Forelimb muscle (tissue), 1 donor: Measurements from ENCODE around the gene KCNK4. TPM values are rescaled to one million over a fixed set of nuclear protein-coding genes. Genes with fewer than 3 reads are reported as not detected.
"Not testable (repeated sequence)": the region's sequence is repeated elsewhere in the genome, so short reads cannot be mapped to it uniquely, and the experiment has no call there.

Experiments used
- DNase-seq: peaks from one replicate; pipeline ENCODE4 v3.0.0-alpha.2; 2013; ENCODE audit warnings: low read depth
- polyA plus RNA-seq: library from polyadenylated mRNA; unstranded; fragments of 120-200 nt; gene quantifications from one replicate; pipeline ENCODE4 v1.2.1, GENCODE V29; 2013; ENCODE audit not compliant: insufficient read length

Gene KCNK4
- not detected for polyA plus RNA-seq

DNA sequence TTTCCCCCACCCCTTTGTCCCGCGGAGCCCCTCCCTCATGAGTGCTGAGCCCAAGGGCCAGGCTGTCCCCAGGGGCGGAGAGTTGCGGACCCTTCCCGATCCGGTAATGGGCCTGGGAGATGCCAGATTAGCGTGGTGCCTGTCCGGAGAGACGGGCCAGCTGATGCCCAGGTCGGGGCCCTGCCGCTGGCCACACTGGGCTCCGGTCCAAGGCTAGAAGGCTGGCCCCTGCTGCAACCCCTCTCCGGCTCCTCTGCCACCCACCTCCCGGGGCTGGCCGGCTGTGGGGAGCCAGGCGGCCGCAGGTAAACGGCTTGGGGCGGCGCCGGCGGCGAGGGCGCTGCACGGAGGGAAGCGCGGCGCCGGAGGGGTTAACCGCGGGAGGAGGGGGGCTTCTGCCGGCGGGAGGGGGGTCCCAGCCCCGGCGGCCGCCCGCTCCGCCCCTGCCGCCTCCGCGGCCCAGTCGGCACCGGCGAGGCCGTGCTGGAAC, at the start of gene KCNK4:
Gene KCNK4, plus strand, starts transcription at position 41 of the 490 bp plus-strand sequence. CDS start 1,717 bp downstream, outside the sequence.
- DNase-seq = no peak

- no peak for DNase-seq
These were observed 49.4 kb upstream of the KCNK4 start for GRCh38 chr11:64241491-64242374.

DNA sequence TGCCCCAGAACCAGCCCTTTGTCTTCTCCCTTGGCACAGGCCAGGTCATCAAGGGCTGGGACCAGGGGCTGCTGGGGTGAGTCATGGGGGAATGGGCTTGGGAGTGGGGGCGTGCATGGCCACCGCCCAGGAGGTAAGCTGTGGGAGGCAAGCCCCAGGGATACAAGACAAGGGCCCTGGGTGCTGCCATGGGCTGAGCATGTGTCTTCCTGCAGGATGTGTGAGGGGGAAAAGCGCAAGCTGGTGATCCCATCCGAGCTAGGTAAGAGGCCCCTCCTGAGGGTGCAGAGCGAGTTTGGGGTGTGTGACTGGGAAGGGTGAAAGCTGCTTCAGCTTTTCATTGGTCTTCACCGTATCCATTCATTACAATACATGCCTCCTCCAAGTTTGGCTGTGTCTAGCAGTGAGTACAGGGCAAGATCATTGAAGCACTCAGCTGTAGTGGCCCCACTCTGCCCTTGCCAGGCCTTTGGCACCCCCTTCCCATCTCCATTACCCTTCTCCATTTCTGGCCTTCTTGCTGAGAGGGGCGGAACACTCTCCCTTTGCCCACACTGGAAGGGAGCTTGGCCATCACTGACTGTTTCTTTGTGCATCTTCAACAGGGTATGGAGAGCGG, 47.8 kb upstream of the KCNK4 start:
- no peak for DNase-seq

DNA sequence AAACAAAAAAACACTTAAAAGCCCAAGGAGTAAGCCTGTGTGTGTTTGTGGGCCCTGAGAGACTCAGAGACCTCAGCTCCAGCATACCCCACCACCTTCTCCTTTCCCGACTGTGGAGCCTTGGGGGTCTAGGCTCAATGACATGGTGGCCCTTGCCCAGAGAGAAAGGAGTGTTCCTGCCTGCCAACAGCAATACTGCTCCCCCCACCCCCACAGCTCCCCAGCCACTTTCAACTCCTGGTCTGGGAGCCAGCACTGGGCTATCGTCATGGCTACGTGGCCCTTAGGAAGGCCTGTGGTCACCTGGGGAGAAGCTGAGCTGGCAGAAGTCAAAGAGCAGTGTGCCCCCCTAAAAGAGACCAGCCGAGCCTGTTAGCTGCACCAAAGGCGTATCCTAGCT, 47.0 kb upstream of the KCNK4 start:
- DNase-seq = no peak

- no peak for DNase-seq
These were observed 46.1 kb upstream of the KCNK4 start for GRCh38 chr11:64244966-64245365.

- DNase-seq = no peak
These were observed 45.7 kb upstream of the KCNK4 start for GRCh38 chr11:64245401-64245796.

- DNase-seq = no peak
These were observed 45.1 kb upstream of the KCNK4 start for GRCh38 chr11:64245797-64246620.

DNA sequence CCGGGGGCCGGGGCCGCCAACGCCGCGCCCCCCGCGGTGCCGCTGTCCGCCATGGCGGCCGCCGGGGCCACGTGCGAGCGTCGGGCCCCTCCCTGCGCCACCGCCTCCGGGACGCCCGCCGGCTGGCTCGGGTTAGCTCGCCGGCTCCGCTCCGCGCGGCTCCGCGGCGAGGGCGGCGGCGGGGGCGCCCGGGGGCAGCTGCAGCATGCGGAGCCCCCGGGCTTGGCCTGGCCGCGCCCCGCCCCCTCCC, 44.6 kb upstream of the KCNK4 start:
- DNase-seq = not testable (repeated sequence)

DNA sequence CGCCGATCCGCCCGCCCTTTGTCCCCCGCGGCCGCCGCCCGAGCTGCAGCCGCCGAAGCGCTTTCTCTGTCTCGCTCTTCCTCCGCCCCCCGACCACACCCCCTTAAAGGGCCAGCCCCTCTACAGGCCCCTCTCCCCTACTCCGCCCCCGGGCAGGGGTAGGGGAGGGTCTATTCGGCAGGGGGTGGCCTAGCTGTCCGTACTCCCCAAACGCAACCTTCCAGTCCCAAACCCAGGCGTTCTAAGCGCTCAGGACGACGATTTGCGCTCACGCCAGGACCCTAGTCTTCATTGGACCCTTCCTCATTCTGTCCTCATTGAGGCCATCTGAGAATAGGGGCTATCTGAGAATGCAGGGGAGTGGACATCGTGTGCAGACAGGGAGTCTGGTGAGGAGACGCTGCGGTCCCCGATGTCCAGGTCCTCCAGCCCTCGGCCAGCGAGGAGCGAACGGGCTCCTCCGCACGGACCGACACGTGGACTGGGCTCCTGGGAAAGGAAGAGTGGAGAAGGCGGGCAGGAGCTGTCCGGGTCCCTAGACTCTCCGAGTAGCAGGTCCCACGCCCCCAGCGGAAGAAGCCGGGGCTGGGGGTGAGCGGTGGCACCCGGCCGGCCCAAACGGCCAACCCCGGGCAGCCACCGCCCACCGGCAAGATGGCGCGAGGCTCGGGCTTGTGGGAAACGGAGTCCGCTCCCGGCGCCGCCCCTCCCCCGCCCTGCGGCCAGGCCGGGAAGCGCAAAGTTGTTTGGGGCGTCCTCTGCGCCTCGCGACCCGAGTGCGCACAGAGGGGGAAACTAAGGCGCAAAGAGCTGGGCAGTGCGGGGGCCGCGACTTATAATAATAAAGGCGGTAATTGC, 44.0 kb upstream of the KCNK4 start, which contains the start of gene PPP1R14B:
Gene PPP1R14B, minus strand, starts transcription at position 73 of the 858 bp plus-strand sequence. CDS start 270 bp downstream, outside the sequence.
- no peak for DNase-seq

DNA sequence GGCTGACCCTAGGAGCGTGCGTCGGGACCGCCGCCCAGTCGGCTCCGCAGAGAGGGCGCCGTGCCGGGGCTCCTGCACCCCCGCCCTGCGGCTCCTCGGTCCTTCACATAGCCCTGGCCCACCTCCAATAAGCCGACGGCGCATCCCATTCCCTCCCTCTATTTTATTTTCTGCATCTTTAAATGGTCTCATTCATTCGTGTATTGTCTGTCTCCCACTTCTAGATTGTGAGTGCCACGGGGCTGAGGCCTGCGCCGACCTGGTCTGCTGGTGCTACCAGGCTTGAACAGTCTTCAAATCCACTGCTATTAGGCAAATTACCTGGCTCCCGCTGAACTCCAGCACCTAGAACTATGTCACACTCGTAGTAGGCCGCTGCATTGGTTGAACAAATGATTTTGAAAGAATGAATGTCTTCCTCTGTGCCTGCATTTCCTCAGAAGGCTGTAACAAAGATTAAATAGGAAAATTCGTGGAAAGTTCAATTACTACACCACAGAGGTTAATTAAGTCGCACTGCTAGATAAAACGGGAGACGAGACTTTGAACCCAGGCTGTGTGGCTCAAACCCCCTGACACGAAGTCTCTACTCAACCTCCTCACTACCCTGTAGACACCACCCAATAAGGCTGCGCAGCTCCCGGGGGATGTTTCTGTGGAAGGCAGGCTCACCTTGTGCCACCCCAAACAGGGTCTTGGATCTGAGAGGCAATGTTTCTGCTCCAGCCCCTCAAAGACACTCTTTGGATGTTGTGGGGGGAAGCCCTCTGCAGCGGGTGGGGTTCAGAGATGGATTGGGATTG, 43.2 kb upstream of the KCNK4 start:
- DNase-seq = no peak

- DNase-seq = no peak
These were observed 42.5 kb upstream of the KCNK4 start for GRCh38 chr11:64248578-64248977.

DNA sequence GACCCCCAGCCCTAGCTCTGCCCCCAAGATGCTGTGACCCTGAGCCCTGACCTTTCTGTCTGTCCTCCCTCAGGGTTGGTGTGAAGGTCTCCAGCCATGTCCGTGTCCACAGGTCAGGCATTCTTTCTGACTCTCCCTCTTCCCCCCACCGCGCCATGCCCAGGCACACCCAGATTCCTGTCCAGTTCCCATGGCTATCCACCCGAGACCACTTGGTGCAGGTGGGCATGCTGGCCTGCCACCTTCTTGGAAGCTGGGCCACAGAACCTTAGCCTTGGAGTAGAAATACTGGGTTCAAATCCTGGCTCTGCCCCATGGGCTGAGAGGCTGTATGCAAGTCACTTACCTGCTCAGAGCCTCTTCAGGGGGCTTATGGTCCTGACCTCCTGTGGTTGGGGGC, 42.1 kb upstream of the KCNK4 start:
- DNase-seq = no peak

DNA sequence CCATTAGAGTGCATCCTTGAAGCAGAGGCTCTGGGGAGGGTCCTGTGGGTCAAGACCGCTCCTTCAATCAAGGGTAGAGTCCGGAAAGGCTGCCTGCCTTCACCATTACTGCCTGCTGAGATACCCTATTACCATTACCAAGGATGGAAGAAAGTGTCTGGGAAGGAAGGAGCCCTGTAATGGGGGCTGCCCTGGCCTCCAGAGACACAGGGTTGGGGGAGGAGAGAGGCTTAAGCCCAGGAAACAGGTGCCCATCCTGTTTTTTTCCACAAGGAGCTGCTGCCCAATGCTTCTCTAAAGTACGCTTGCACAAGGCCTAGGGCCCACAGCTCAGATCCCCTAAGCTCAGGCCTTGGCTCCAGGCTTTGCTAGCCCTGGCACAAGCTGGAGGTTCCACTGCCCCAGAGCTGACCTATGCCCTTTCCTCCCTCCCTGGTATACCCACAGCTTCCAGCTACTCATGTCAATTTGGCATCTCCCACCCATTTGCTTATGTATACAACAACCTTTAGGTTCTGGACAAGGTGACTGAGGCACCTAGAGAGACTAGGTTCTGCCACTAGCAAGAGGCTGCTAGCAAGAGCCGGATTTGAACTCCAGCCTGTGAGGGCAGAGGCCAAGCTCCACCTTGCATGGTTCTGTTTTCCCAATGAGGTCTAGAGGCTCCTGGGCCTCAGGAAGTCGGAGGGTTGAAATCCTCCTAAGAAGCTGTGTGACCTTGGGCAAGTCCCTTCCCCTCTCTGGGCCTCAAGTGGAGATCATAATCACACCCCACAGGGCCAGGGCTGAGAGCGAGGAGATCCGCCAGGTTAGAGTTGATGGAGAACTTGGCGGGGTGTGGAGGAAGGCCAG, 41.3 kb upstream of the KCNK4 start:
- no peak for DNase-seq

DNA sequence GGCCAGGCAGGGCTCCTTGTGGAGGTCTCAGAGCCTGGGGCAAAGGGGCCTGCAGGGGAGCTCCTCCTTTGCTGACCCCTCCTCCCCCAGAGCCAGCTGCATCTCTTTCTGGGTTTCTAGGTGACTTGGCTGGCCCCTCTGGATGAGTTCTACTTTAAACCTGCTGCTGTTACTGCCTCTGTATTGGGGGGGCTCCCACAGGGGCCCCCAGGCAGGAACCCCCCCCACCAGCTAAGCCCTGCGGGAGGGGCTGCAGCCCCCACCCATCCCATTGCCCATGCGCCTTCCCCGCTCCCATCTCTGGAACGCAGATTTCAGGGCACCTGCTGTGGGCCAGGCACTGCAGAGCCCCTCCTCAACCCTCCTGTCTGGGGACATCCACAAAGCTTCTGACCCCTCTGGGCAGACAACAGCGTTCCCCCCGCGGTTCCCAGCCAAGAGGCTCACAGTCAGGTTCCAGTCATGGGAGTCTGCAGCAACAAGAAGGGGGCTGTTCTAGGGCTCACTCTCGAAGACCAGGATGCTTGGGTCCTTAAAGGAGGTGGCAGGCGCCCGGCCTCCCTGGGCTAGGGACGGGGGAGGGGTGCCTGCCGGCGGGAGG, 40.6 kb upstream of the KCNK4 start:
- no peak for DNase-seq

DNA sequence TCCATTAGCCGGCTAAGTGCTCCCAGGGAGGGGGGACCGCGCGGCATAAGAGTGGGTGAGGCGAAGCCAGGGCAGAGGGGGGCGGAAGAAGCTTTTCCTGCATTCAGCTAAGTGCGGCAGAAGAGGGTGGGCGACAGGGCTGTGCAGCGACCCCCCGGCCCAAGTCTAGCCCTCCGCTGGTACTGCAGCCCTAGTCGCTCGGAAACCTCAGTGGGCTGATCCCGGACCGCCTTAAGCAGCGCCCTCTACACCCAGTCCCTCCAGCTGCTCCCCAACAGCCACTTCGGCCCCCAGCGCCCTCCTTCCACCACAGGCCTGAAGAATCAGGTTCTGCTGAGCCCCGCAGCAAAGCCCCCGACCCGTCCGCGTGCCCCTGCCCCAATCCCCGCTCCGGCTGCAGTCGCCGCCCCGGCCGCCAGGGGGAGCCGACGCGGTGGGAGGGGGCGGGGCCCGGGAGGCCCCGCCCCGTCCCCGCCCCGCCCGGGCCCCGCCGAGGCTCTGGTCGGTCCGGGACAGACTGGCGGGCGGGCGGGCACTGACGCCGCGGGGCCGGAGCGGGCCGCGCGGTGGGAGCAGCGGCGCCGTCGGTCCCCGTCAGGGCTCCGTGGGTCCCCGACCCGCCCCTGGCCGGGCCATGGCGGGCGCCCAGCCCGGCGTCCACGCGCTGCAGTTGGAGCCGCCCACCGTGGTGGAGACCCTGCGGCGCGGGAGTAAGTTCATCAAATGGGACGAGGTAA, 39.9 kb upstream of the KCNK4 start, which contains the start of gene PLCB3:
Gene PLCB3, plus strand, starts transcription at position 515 of the 737 bp plus-strand sequence. Its CDS starts 120 bp downstream, at position 635.
- no peak for DNase-seq

DNA sequence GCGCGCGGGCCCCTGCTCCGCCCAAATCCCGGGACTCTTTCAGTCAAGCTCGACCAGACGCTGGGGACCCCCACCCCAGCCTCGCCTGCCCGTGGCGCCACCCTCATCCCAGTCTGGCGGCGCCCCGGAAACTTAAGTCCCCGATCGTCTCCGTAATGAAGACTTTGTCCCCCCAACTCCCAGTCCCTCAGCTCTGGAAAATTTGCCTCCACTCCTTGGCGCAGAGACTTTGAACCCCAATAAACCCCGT, 39.4 kb upstream of the KCNK4 start:
- DNase-seq = no peak

DNA sequence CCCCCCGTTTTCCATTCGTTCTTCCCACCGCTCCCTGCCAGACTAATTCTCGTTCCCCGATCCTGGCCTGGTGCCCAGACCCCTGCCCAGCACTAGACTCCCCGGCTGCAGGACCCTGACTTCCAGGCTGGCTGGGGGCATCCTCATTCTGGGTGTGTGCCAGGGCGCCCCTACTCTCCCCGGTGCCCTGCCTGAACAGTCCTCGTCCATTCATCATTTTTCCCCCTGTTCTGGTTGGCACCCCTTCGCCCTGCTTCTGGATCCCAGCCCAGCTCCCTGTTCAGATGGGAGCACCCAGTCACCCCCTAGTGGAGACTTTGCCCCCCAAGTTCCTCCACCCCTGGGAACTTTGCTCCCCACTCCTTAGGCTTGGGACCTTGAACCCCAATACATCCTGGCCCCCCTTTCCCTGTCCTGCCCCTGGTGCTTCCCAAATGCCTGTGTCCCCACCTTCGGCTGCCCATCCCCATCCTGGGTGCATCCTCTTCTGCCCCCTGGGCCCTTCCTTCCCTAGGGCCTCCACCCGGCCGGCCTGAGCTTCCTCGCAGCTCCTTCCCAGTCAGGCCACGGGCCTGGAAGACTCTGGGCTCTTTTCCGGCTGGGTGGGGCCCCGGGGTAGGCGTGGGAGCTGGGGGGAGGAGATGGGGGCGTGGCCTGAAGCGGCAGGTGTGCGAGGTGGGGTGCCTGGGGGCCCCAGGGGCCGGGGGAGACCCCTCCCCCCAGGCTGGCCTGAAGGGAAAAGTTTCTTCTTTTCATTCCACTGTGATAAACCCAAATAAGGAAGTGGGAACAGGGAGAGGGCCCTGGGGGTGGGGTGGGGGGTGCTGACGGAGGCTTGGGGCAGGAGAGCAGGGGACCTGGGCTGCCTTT, 38.9 kb upstream of the KCNK4 start:
- DNase-seq = no peak

- no peak for DNase-seq
These were observed 38.1 kb upstream of the KCNK4 start for GRCh38 chr11:64253043-64253442.
